CD4-positive, alpha-beta memory T cell (primary cell): Measurements from ENCODE around the gene GARNL3. TPM values are rescaled to one million over a fixed set of nuclear protein-coding genes. Genes with fewer than 3 reads are reported as not detected.

Experiments
- CTCF ChIA-PET: fragments of 350-600 bp; sonication (Branson Sonifier 250); formaldehyde crosslinking; loops from one replicate; lab custom pipeline; 2021; ENCODE audit warnings: inconsistent platforms; ENCODE audit not compliant: partially characterized antibody; lab: Charles Lee
- POLR2A ChIA-PET: fragments of 350-600 bp; sonication (Branson Sonifier 250); formaldehyde crosslinking; loops from one replicate; lab custom pipeline; 2021; ENCODE audit not compliant: partially characterized antibody; lab: Charles Lee
- DNase-seq, 5 donors: peaks; one replicate each; pipeline versions ENCODE4 v3.0.0 to v3.0.0-alpha.2; 2020 to 2022; ENCODE audit warnings: mixed read lengths in 1 of 5
- H3K27ac ChIP-seq: one replicate; pipeline ENCODE4 v1.7.0; 2013; ENCODE audit warnings: low read depth, low read length
- H3K27me3 ChIP-seq: 2 replicates; pipeline ENCODE4 v1.7.0; 2013; ENCODE audit warnings: mild to moderate bottlenecking, low read length, moderate library complexity; ENCODE audit not compliant: insufficient read depth
- H3K36me3 ChIP-seq: 2 replicates; pipeline ENCODE4 v1.7.0; 2013; ENCODE audit warnings: mild to moderate bottlenecking, low read length, moderate library complexity; ENCODE audit not compliant: insufficient read depth
- H3K4me1 ChIP-seq: 2 replicates; pipeline ENCODE4 v1.7.0; 2013; ENCODE audit warnings: mild to moderate bottlenecking, low read length, moderate library complexity; ENCODE audit not compliant: insufficient read depth
- H3K4me3 ChIP-seq, 2 donors: one replicate each; pipeline ENCODE4 v1.7.0; 2013; ENCODE audit warnings: low read length in 2 of 2, mild to moderate bottlenecking in 1 of 2
- H3K9me3 ChIP-seq, 2 donors: one replicate each; pipeline ENCODE4 v1.7.0; 2013; ENCODE audit warnings: low read length in 2 of 2, control low read depth in 1 of 2; ENCODE audit not compliant: control insufficient read depth in 1 of 2
- H3K27ac Mint-ChIP-seq, 7 donors: one replicate each; pipeline ENCODE4 v1.8.0; 2020 to 2021; ENCODE audit warnings: mixed read lengths in 7 of 7, mild to moderate bottlenecking in 6 of 7, inconsistent platforms in 3 of 7, moderate library complexity in 3 of 7
- H3K27me3 Mint-ChIP-seq, 2 donors: one replicate each; pipeline ENCODE4 v1.8.0; 2020 to 2021; ENCODE audit warnings: mixed read lengths in 2 of 2
- H3K36me3 Mint-ChIP-seq, 2 donors: one replicate each; pipeline ENCODE4 v1.8.0; 2020 to 2021; ENCODE audit warnings: mixed read lengths in 2 of 2, inconsistent platforms in 1 of 2, mild to moderate bottlenecking in 1 of 2
- H3K4me1 Mint-ChIP-seq, 4 donors: one replicate each; pipeline ENCODE4 v1.8.0; 2020 to 2021; ENCODE audit warnings: mixed read lengths in 4 of 4, mild to moderate bottlenecking in 1 of 4
- H3K4me3 Mint-ChIP-seq, 8 donors: one replicate each; pipeline ENCODE4 v1.8.0; 2020 to 2021; ENCODE audit warnings: mixed read lengths in 8 of 8, mild to moderate bottlenecking in 7 of 8, moderate library complexity in 6 of 8, inconsistent platforms in 3 of 8
- H3K9me3 Mint-ChIP-seq, 8 donors: one replicate each; pipeline ENCODE4 v1.8.0; 2020 to 2021; ENCODE audit warnings: mixed read lengths in 8 of 8, mild to moderate bottlenecking in 5 of 8, inconsistent platforms in 3 of 8, moderate library complexity in 1 of 8
- intact Hi-C: fragments of 100-400 bp; cut with micrococcal nuclease; formaldehyde crosslinking; loops from one replicate; pipeline ENCODE4 v1.15.1; 2023
- polyA plus RNA-seq, 2 donors: library from polyadenylated mRNA; unstranded; fragments of 300-500 nt; fragmentation: Illumina TruSeq; gene quantifications; one replicate each; pipeline ENCODE4 v1.2.3, GENCODE V29; 2021
- total RNA-seq, 2 experiments: library from RNA; stranded (reverse); gene quantifications; one replicate each; pipeline ENCODE4 v1.2.3, GENCODE V29; 2021

GARNL3 gene
- total and polyA plus RNA-seq, 4 experiments from 2014 or later: 0.41 to 6.6 (median 5.9) TPM; not detected in 1

GRCh38 chr9:127417131-127418036, 152.8 kb downstream of the GARNL3 start:
- peaks cover 6% of the 10 kb centered on the region for H3K4me1 ChIP-seq
- H3K4me3 ChIP-seq: no peak overlapping the region
- Mint-ChIP-seq H3K4me1 (peaks cover 2 to 5% (median 3%) of the 10 kb centered on the region in 4 donors), H3K36me3 (no peaks in the 10 kb centered on the region), H3K9me3 (peaks cover 0 to 3% (median 0%) of the 10 kb centered on the region in 8 donors), H3K4me3 (no peak overlapping the region), H3K27ac (no peak overlapping the region), H3K27me3 (peaks cover 13 to 23% of the 10 kb centered on the region in 2 donors)
- intact Hi-C loops: loop anchor here (1.0 kb wide), 1 partner anchor 203 kb away; no protein-coding TSS in a partner anchor
- no peak for DNase-seq
- POLR2A ChIA-PET: interaction anchor here (0.6 to 5.9 kb wide), 2 partner anchors 33 to 129 kb away, joined by 3 to 30 read pairs; partner anchors contain the start of genes LRSAM1 and RPL12
- no peaks in the 10 kb centered on the region for H3K9me3 ChIP-seq
- H3K27ac ChIP-seq: no peak overlapping the region
- no peaks in the 10 kb centered on the region for H3K36me3 ChIP-seq
- H3K27me3 ChIP-seq: no peaks in the 10 kb centered on the region
- CTCF ChIA-PET: interaction anchor here (0.6 to 1.3 kb wide), 3 partner anchors 10 to 203 kb away, joined by 3 to 4 read pairs (median 3); no protein-coding TSS in a partner anchor

- POLR2A ChIA-PET: interaction anchor here (0.6 to 5.9 kb wide), 2 partner anchors 33 to 130 kb away, joined by 3 to 30 read pairs; partner anchors contain the start of genes LRSAM1 and RPL12
- no peak overlapping the region for H3K27ac ChIP-seq
- peaks cover 13% of the 10 kb centered on the region for H3K4me1 ChIP-seq
- peaks cover 5 to 10% (median 7%) of the 10 kb centered on the region in 4 donors for H3K4me1 Mint-ChIP-seq
- H3K27ac Mint-ChIP-seq: no peak overlapping the region
- DNase-seq: peak in 2 of 5 donors; percentile 39
- H3K27me3 ChIP-seq: no peaks in the 10 kb centered on the region
- H3K9me3 ChIP-seq: no peaks in the 10 kb centered on the region
- H3K27me3 Mint-ChIP-seq: peaks cover 13 to 23% of the 10 kb centered on the region in 2 donors
- intact Hi-C loops: loop anchor here (1.0 kb wide), 1 partner anchor 204 kb away; no protein-coding TSS in a partner anchor
- CTCF ChIA-PET: interaction anchor here (0.6 to 1.3 kb wide), 3 partner anchors 11 to 204 kb away, joined by 3 to 4 read pairs (median 3); no protein-coding TSS in a partner anchor
- H3K4me3 ChIP-seq: no peak overlapping the region
- peaks cover 0 to 3% (median 0%) of the 10 kb centered on the region in 8 donors for H3K9me3 Mint-ChIP-seq
- peak overlapping the region in 2 of 8 donors; percentile 25 to 59 for H3K4me3 Mint-ChIP-seq
- H3K36me3 ChIP-seq: no peaks in the 10 kb centered on the region
- no peaks in the 10 kb centered on the region for H3K36me3 Mint-ChIP-seq
Measured at GRCh38 chr9:127418037-127418471, 153.5 kb downstream of the GARNL3 start.

GRCh38 chr9:127419348-127419747, 154.8 kb downstream of the GARNL3 start:
- H3K9me3 ChIP-seq: no peaks in the 10 kb centered on the region
- ChIA-PET CTCF (no interaction called here), POLR2A (interaction anchor here (5.9 kb wide), 1 partner anchor 31 kb away, joined by 30 read pairs; the partner anchor contains the start of genes LRSAM1 and RPL12)
- H3K27ac ChIP-seq: no peak overlapping the region
- no peaks in the 10 kb centered on the region for H3K27me3 ChIP-seq
- H3K4me1 ChIP-seq: peaks cover 19% of the 10 kb centered on the region
- no peaks in the 10 kb centered on the region for H3K36me3 ChIP-seq
- Mint-ChIP-seq H3K4me1 (peaks cover 9 to 23% (median 15%) of the 10 kb centered on the region in 4 donors), H3K4me3 (no peak overlapping the region), H3K27me3 (peaks cover 7 to 17% of the 10 kb centered on the region in 2 donors), H3K36me3 (peaks cover 0 to 4% of the 10 kb centered on the region in 2 donors), H3K27ac (no peak overlapping the region), H3K9me3 (peaks cover 0 to 2% (median 0%) of the 10 kb centered on the region in 8 donors)
- DNase-seq: no peak
- H3K4me3 ChIP-seq: no peak overlapping the region
- intact Hi-C loops: no loop called here

GRCh38 chr9:127421057-127421456, 156.5 kb downstream of the GARNL3 start:
- intact Hi-C loops: no loop called here
- Histone ChIP-seq H3K36me3 (no peaks in the 10 kb centered on the region), H3K9me3 (no peaks in the 10 kb centered on the region), H3K4me3 (no peak overlapping the region), H3K27me3 (no peaks in the 10 kb centered on the region), H3K4me1 (peaks cover 34% of the 10 kb centered on the region), H3K27ac (no peak overlapping the region)
- ChIA-PET CTCF (no interaction called here), POLR2A (interaction anchor here (5.9 kb wide), 1 partner anchor 30 kb away, joined by 30 read pairs; the partner anchor contains the start of genes LRSAM1 and RPL12)
- Mint-ChIP-seq H3K36me3 (peaks cover 0 to 11% of the 10 kb centered on the region in 2 donors), H3K9me3 (no peaks in the 10 kb centered on the region), H3K4me1 (peaks cover 17 to 40% (median 29%) of the 10 kb centered on the region in 4 donors), H3K27ac (no peak overlapping the region), H3K27me3 (peaks cover 0 to 3% of the 10 kb centered on the region in 2 donors), H3K4me3 (no peak overlapping the region)
- DNase-seq: no peak

GRCh38 chr9:127422133-127422782, 157.7 kb downstream of the GARNL3 start:
- Histone ChIP-seq H3K27me3 (no peaks in the 10 kb centered on the region), H3K4me1 (peaks cover 42% of the 10 kb centered on the region), H3K4me3 (no peak overlapping the region), H3K36me3 (no peaks in the 10 kb centered on the region), H3K9me3 (no peaks in the 10 kb centered on the region), H3K27ac (no peak overlapping the region)
- Mint-ChIP-seq H3K4me3 (no peak overlapping the region), H3K27ac (no peak overlapping the region), H3K36me3 (peaks cover 5 to 18% of the 10 kb centered on the region in 2 donors), H3K27me3 (peaks cover 0 to 1% of the 10 kb centered on the region in 2 donors), H3K9me3 (no peaks in the 10 kb centered on the region), H3K4me1 (peaks cover 23 to 50% (median 36%) of the 10 kb centered on the region in 4 donors)
- CTCF ChIA-PET: no interaction called here
- DNase-seq: no peak
- POLR2A ChIA-PET: interaction anchor here (4.2 kb wide), 1 partner anchor 29 kb away, joined by 67 read pairs; the partner anchor contains the start of genes LRSAM1 and RPL12
- intact Hi-C loops: no loop called here

DNA sequence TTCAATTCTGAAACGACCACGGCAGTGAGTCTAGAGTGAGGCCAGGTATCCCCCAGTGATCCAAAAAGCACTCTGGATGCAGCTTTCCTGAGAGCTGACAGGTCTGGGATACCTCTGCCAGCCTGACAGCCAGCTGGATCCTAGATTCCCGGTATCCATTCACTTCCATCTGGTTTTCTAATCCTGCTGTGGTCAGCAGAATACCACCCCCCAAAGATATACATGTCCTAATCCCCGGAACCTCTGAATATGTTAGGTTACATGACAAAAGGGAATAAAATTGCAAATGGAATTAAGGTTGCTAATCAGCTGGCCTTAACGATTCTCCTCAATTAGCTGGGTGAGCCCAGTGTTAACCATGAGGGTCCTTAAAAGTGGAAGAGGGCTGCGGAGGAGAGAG, 158.2 kb downstream of the GARNL3 start:
- POLR2A ChIA-PET: interaction anchor here (4.2 kb wide), 1 partner anchor 28 kb away, joined by 67 read pairs; the partner anchor contains the start of genes LRSAM1 and RPL12
- Histone ChIP-seq H3K9me3 (no peaks in the 10 kb centered on the region), H3K36me3 (no peaks in the 10 kb centered on the region), H3K4me1 (peaks cover 42% of the 10 kb centered on the region), H3K27ac (no peak overlapping the region), H3K4me3 (no peak overlapping the region), H3K27me3 (no peaks in the 10 kb centered on the region)
- peak overlapping the region in 4 of 8 donors; percentile 97 to 100 (median 99) for H3K4me3 Mint-ChIP-seq
- H3K4me1 Mint-ChIP-seq: peaks cover 23 to 52% (median 36%) of the 10 kb centered on the region in 4 donors
- peaks cover 5 to 18% of the 10 kb centered on the region in 2 donors for H3K36me3 Mint-ChIP-seq
- no peak for DNase-seq
- peak overlapping the region in 1 of 7 donors; percentile 99 for H3K27ac Mint-ChIP-seq
- no peaks in the 10 kb centered on the region for H3K27me3 Mint-ChIP-seq
- intact Hi-C loops: no loop called here
- H3K9me3 Mint-ChIP-seq: no peaks in the 10 kb centered on the region
- CTCF ChIA-PET: no interaction called here
